Stimulated activated CD8-positive, alpha-beta memory T cell treated with anti-CD3 and anti-CD28 coated beads, Interleukin-7, amount 100 ng/mL, for 1 hour (primary cell): ENCODE data around the gene THEM5.
"Not testable (repeated sequence)": the region's sequence is repeated elsewhere in the genome, so short reads cannot be mapped to it uniquely, and the experiment has no call there.

Experiments used
- DNase-seq, 2 donors: peaks; one replicate each; pipeline ENCODE4 v3.0.0-alpha.2; 2020; ENCODE audit warnings: low read depth in 2 of 2

THEM5 gene

GRCh38 chr1:151867765-151868411 lies 14.4 kb upstream of the THEM5 start:
- DNase-seq: no peak

- DNase-seq: no peak
These were observed 13.8 kb upstream of the THEM5 start for GRCh38 chr1:151867321-151867720.

- no peak for DNase-seq
These were observed 10.9 kb upstream of the THEM5 start for GRCh38 chr1:151864411-151864810.

- DNase-seq: no peak
These were observed 9.1 kb upstream of the THEM5 start for GRCh38 chr1:151862604-151863003.

- no peak for DNase-seq
These were observed 7.1 kb upstream of the THEM5 start for GRCh38 chr1:151860504-151861187.

GRCh38 chr1:151859891-151860293 lies 6.4 kb upstream of the THEM5 start:
- DNase-seq: no peak

GRCh38 chr1:151858886-151859665 lies 5.6 kb upstream of the THEM5 start:
- no peak for DNase-seq

- no peak for DNase-seq
These were observed 4.7 kb upstream of the THEM5 start for GRCh38 chr1:151858030-151858746.

- DNase-seq: no peak
These were observed 2.4 kb upstream of the THEM5 start for GRCh38 chr1:151855933-151856332.

GRCh38 chr1:151855516-151855915 lies 2.0 kb upstream of the THEM5 start:
- DNase-seq: not testable (repeated sequence)

- DNase-seq: no peak
These were observed 1.1 kb upstream of the THEM5 start for GRCh38 chr1:151854658-151855057.

GRCh38 chr1:151852733-151853132 lies 779 bp downstream of the THEM5 start:
- DNase-seq: no peak

- no peak for DNase-seq
These were observed 1.6 kb downstream of the THEM5 start for GRCh38 chr1:151851886-151852285.

GRCh38 chr1:151849871-151850270 lies 3.6 kb downstream of the THEM5 start:
- DNase-seq: no peak

GRCh38 chr1:151849126-151849525 lies 4.4 kb downstream of the THEM5 start:
- no peak for DNase-seq

- DNase-seq: no peak
These were observed 5.5 kb downstream of the THEM5 start for GRCh38 chr1:151847867-151848596.

- DNase-seq: no peak
These were observed 6.8 kb downstream of the THEM5 start for GRCh38 chr1:151846686-151847237.

GRCh38 chr1:151846062-151846568 lies 7.4 kb downstream of the THEM5 start:
- no peak for DNase-seq

- no peak for DNase-seq
These were observed 10.1 kb downstream of the THEM5 start for GRCh38 chr1:151843398-151843797.

GRCh38 chr1:151841141-151841540 lies 12.4 kb downstream of the THEM5 start:
- no peak for DNase-seq

- DNase-seq: no peak
These were observed 13.1 kb downstream of the THEM5 start for GRCh38 chr1:151840421-151840820.
